Measurements from ENCODE around the gene SCFD2.

- no peak for TF ChIP-seq MAX (CRISPR knock-in tag; IDR thresholded peaks at IDR 0.05)
- TF ChIP-seq, protein P1, sequence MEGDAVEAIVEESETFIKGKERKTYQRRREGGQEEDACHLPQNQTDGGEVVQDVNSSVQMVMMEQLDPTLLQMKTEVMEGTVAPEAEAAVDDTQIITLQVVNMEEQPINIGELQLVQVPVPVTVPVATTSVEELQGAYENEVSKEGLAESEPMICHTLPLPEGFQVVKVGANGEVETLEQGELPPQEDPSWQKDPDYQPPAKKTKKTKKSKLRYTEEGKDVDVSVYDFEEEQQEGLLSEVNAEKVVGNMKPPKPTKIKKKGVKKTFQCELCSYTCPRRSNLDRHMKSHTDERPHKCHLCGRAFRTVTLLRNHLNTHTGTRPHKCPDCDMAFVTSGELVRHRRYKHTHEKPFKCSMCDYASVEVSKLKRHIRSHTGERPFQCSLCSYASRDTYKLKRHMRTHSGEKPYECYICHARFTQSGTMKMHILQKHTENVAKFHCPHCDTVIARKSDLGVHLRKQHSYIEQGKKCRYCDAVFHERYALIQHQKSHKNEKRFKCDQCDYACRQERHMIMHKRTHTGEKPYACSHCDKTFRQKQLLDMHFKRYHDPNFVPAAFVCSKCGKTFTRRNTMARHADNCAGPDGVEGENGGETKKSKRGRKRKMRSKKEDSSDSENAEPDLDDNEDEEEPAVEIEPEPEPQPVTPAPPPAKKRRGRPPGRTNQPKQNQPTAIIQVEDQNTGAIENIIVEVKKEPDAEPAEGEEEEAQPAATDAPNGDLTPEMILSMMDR (IDR thresholded peaks at IDR 0.05), result no peak
- TF ChIP-seq, protein P2, sequence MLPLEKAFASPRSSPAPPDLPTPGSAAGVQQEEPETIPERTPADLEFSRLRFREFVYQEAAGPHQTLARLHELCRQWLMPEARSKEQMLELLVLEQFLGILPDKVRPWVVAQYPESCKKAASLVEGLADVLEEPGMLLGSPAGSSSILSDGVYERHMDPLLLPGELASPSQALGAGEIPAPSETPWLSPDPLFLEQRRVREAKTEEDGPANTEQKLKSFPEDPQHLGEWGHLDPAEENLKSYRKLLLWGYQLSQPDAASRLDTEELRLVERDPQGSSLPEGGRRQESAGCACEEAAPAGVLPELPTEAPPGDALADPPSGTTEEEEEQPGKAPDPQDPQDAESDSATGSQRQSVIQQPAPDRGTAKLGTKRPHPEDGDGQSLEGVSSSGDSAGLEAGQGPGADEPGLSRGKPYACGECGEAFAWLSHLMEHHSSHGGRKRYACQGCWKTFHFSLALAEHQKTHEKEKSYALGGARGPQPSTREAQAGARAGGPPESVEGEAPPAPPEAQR (CRISPR knock-in tag; IDR thresholded peaks at IDR 0.05), result no peak
- TF ChIP-seq MLX (CRISPR knock-in tag; IDR thresholded peaks at IDR 0.05), result no peak
- TF ChIP-seq, protein P3, sequence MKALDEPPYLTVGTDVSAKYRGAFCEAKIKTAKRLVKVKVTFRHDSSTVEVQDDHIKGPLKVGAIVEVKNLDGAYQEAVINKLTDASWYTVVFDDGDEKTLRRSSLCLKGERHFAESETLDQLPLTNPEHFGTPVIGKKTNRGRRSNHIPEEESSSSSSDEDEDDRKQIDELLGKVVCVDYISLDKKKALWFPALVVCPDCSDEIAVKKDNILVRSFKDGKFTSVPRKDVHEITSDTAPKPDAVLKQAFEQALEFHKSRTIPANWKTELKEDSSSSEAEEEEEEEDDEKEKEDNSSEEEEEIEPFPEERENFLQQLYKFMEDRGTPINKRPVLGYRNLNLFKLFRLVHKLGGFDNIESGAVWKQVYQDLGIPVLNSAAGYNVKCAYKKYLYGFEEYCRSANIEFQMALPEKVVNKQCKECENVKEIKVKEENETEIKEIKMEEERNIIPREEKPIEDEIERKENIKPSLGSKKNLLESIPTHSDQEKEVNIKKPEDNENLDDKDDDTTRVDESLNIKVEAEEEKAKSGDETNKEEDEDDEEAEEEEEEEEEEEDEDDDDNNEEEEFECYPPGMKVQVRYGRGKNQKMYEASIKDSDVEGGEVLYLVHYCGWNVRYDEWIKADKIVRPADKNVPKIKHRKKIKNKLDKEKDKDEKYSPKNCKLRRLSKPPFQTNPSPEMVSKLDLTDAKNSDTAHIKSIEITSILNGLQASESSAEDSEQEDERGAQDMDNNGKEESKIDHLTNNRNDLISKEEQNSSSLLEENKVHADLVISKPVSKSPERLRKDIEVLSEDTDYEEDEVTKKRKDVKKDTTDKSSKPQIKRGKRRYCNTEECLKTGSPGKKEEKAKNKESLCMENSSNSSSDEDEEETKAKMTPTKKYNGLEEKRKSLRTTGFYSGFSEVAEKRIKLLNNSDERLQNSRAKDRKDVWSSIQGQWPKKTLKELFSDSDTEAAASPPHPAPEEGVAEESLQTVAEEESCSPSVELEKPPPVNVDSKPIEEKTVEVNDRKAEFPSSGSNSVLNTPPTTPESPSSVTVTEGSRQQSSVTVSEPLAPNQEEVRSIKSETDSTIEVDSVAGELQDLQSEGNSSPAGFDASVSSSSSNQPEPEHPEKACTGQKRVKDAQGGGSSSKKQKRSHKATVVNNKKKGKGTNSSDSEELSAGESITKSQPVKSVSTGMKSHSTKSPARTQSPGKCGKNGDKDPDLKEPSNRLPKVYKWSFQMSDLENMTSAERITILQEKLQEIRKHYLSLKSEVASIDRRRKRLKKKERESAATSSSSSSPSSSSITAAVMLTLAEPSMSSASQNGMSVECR (CRISPR knock-in tag; IDR thresholded peaks at IDR 0.05; ENCODE audit: borderline replicate concordance), result no peak
- TF ChIP-seq JUN (CRISPR knock-in tag; IDR thresholded peaks at IDR 0.05), result no peak
- TF ChIP-seq USF1 (CRISPR knock-in tag; IDR thresholded peaks at IDR 0.05), result no peak
- no peak for TF ChIP-seq MXD4 (CRISPR knock-in tag; IDR thresholded peaks at IDR 0.05; ENCODE audit: borderline replicate concordance)
- no peak for TF ChIP-seq NFYB (CRISPR knock-in tag; conservative IDR thresholded peaks at IDR 0.05; ENCODE audit: low read depth)
- no peak for TF ChIP-seq CBFB (CRISPR knock-in tag; IDR thresholded peaks at IDR 0.05; ENCODE audit: low read depth)
These were observed 361.2 kb downstream of the SCFD2 start for GRCh38 chr4:53004497-53005148.

Data from WTC11 (cell line).